Measurements from ENCODE around the gene IFNA8.
"Not testable (repeated sequence)": the region's sequence is repeated elsewhere in the genome, so short reads cannot be mapped to it uniquely, and the experiment has no call there.

IFNA8 gene

DNA sequence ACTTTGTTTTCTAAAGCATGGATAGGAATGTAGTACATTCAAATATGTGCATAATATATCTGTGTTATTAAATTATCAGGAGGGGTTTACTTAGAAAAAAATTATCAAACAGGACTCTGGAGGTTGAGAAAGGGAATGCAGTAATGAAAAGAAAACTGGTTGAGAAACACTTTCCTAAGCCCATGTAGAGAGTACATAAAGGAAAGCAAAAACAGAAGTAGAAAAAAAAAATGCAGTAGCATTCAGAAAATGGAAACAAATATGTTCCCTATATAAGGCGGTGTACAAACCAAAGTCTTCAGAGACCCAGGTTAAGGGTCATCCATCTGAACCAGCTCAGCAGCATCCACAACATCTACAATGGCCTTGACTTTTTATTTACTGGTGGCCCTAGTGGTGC is at the start of gene IFNA8:
Gene IFNA8 (plus strand): TSS at position 301 of the 400 bp plus-strand sequence. CDS start 60 bp downstream, at position 361.
- DNase-seq (ENCODE audit: low read depth in 2 of 2) = no peak

DNA sequence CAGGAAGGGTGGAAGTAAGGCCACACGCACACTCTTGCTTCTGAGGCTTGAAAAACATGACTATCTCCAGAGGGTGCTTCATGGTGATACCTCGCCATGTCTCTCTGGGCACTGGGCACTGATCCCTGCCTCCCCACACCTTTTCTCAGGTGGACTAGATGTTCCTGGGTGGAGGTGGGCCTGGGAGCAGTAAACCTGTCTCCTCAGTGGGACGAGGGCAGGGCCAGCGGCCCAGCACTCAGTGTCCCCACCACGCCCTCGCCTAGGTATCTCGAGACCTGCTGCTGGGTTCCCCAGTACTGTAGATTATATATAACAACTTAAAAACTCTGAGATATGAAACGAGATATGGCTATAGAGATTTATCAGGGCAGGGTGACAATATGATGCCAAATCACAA is 46.6 kb upstream of the IFNA8 start:
- no peak for DNase-seq (ENCODE audit: low read depth in 2 of 2)

DNA sequence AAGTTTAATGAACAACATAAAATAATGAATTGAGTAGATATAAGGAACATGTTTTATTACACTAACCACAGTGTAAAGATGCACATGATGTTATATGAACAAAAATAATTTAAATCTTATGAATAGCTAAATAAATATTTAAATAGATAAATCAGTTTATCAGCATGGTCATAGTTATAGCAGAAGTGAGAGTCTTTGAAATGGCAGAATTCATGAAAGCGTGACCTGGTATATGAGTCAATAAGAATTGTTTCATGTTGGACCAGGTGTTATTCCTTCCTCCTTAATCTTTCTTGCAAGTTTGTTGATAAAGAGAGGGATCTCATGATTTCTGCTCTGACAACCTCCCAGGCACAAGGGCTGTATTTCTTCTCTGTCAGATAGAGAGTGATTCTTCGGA is 41.7 kb upstream of the IFNA8 start:
- not testable (repeated sequence) for DNase-seq (ENCODE audit: low read depth in 2 of 2)

DNA sequence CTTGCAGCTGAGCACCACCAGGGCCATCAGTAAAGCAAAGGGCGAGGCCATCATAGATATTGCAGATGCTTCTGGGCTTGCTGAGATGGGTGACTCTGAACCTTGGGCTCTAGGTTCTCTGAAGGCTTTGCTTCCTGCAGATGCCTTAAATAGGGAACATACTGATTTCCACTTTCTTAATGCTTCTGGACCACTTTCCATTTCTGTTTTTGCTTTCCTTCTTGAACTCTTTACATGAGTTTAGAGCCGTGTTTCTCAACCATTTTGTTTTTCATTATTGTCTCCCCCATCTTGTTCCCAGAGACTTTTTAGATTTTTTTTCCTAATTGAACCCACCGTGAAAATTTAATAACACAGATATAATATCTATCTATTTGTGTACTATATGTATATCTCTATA is 41.0 kb upstream of the IFNA8 start, which contains the start of gene IFNA13:
Gene IFNA13 (minus strand): TSS at position 101 of the 400 bp plus-strand sequence. CDS start 47 bp downstream, at position 54.
- no peak for DNase-seq (ENCODE audit: low read depth in 2 of 2)

DNA sequence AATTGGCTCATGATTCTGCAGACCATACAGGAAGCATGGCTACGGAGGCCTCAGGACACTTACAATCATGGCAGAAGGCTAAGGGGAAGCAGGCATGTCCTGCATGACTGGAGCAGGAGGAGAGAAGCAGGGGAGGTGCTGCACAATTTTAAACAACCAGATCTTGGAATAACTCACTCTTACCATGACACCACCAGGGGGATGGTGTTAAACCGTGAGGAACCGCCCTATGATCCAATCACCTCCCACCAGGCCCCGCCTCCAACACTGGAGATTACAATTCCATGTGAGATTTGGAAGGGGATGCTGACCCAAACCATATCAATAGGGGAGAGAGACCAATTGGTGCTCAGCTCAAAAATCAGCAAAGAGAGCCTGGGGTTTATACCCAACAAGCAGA is 37.5 kb upstream of the IFNA8 start:
- DNase-seq (ENCODE audit: low read depth in 2 of 2) = not testable (repeated sequence)

DNA sequence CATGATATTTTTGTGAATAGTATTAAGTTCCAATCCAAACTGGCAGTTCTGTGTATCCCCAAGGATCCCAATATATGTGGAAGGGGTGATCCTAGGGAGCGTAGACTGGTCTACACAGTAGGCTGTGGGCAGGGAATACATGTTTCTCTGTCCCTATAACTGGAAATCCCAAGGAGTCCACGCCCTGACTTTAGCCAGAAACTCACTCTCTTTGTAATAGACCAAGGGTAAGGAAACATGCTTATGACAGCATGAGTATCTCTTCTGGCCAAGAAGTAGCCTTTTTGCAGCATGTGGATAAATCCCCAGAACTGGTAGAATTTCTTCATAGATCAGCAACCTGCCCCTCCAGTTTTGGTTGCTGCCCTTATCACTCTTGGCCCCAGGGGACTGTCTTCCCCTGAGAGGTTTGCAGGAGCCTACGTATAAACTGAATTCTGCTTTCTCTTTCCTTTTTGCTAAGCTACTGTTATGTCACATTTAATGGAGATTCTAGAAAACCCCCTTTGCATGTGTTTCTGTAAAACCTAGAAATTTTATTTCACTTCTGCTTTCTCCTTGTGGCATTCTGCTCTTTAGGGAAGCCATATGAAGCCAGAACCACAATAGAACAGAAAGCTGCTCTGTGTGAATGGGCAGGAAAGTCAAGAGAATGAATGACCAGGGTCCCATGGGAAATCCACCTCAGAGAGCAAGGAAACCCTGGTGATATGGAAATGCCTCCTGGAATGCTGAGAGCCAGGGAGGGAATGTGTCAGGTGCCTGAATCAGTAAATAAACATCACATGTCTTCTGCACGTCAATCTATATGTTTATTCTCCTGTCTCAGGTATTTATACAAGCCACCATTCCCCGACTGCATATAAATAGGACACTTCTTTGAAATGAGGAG is 27.2 kb upstream of the IFNA8 start:
- DNase-seq (ENCODE audit: low read depth in 2 of 2) = no peak

DNA sequence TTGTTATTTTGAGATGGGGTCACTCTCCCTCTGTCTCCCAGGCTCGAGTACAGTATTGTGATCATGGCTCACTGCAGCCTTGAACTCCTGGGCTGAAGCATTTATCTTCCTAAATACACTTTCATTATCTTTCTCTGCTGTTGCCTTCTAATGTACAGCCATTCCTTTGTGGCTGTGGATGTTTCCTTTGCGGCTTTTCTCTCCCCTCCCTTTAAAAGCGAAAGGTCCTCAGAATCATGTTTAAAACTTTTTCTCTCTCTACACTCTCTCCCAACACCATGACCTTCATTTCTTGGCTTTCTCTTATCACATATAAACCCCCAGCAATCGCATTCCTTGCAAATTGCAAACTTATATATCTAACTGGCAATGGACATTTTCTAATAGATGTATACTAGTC is 25.3 kb upstream of the IFNA8 start:
- no peak for DNase-seq (ENCODE audit: low read depth in 2 of 2)

DNA sequence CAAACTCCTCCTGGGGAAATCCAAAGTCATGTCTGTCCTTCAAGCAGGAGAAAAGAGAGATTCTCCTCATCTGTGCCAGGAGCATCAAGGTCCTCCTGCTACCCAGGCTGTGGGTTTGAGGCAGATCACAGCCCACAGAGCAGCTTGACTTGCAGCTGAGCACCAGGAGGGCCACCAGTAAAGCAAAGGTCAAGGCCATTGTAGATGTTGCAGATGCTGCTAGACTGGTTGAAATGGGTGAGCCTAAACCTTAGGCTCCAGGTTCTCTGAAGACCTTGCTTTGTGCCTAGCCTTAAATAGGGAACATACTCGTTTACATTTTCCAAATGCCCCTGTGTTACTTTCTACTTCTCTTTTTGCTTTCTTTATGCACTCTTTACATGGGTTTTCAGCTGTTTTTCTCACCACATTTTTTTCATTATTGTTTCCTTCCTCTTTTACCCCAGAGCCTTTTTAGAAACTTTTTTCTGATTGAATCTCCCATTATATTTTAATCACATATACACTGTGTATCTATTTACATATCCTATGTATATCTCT is 23.7 kb upstream of the IFNA8 start, which contains the start of gene IFNA2:
Gene IFNA2 (minus strand): TSS at position 268 of the 540 bp plus-strand sequence. CDS start 69 bp downstream, at position 199.
- no peak for DNase-seq (ENCODE audit: low read depth in 2 of 2)

DNA sequence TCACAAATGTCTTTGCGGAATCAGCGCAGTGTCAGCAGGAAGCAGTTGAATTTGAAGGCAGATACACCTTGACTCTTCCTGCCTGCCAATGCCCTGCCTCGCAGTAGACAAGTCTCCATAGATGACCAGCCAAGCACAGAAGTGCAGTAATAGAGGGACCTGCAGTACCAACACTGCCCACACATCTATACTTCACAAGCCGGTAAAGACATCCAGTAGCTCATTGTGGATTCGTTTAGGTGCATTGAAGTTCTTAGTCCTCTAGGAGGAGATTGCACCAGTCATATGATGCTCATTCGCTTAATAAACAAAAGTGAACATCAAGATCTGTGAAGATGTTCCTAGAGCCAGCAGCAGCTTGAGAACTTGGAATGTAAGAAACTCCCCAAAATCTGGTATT is 16.6 kb upstream of the IFNA8 start:
- no peak for DNase-seq (ENCODE audit: low read depth in 2 of 2)

DNA sequence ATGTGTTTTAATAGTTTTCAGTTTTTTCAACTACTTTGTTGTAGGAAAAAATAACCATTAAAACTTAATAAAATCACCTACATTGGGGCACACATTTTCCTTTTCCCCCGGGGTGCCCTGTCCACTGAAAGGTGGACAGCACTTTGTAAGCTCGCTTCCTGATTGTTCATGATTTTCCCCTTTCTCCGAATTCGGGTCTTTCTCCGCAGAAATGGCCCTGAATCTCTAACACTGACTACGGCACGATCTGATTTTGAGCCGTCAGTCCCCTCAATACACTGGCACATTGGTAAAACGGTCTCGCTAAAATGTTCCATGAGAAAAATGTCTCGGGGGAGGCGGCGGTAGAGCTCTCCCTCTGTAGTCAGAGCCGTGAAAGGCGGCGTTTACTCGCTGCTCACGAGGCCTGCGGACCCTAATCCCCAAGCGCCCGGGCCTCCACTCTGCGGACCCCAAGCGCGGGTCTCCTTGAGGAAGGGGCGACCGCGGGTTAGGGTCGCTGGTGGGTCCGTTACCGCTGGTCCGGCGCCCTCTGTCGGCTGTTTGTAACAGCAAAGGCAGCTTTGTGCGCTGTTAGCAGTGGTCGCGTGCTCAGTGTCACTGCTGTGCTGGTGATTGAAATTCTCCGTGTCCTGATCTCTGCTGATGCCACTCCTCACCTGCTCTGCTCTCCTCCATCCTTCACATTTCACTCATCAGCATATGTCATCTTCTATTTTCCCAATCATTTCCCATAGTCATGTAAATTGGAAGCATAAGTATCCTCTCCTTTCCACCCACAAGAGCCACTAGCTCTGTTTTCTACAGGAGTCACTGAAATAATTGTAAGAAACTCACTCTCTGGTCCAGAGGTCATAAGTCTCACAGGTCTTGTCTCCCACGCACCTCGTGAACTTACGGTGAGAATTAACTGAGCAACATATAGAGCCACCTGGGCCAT is 12.9 kb upstream of the IFNA8 start:
- DNase-seq (ENCODE audit: low read depth in 2 of 2) = peak; percentile 19 to 37

DNA sequence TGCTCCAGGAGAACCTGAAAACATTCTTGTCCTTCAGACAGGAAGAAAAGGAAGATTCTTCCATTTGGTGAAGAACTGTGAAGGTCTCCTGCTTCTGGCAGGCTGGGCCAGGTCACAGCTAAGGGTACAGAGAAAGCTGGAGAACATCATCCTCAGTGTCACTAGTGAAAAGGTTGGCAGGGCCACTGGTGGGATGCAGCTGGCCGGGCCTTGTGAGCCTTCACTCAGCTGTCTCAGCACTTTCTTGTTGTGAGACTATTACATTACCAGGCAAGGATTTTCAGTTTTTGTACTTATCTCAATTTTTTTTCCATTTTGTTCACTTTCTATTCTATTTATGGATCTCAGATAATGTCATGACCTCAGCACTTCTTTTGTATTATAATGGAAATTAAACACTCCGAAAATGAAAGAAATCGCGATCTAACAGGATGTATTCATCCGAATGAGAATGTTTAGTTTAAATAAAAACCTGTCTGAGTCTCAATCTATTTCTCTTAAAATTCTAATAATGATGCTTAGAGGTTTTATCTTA is 9.9 kb upstream of the IFNA8 start:
- no peak for DNase-seq (ENCODE audit: low read depth in 2 of 2)

DNA sequence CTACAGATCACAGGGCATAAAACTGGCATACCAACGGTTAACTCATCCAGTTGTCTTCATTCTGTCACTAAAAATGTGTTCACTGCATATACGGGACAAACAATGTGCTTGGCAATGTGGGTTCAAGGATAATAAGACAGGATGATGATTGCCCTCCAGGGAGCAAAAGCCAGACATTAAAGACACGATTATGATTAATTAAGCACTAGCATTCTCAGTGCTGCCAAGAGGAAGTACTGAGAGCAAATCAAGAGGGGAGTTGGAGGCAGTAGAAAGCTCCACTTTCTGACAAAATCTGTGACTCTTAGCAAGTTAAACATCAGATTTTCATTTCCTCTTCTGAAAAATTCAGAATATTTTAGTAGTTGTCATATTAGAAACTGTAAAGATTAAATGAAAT is 9.0 kb upstream of the IFNA8 start:
- DNase-seq (ENCODE audit: low read depth in 2 of 2) = no peak

DNA sequence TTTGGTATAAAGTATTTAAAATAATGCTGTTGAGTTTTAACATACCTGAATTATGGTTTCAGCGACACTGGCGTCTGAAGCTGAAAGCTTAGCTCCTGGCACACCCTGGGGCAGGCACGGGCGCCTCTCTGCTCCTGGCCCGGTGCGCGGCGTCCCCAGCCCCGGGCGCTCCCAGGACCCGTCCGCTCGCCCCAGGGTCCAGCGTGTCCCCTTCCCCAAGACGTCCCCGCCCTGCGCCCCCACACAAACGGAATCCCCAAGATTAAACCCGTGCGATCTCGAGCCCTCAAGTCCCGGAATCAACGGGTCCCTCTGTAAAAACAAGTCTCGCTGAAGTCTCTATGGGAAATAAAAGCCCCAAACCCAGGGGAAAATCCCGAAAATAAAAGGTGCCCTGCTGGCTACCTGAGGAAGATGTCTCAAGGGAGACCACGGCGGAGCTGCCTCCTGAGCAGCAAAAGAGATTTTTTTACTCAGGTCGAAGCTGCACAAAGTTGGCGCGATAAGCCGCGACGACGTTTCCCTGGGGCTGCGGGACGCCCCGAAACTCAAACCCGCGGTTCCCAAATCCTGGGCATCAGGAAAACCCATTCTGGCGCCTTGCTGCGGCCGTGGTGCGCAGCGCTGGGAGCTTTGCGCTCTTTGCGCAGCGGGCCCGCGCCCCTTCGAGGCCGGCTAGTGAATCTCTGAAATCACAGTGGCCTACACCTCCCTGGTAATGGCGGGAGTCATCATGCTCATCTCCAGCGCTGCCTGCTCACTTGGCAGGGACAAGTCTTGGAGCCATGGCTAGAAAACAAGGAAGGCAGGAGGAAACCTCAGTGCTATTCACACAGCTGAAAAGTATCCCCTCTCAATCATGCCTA is 6.3 kb upstream of the IFNA8 start:
- no peak for DNase-seq (ENCODE audit: low read depth in 2 of 2)

DNA sequence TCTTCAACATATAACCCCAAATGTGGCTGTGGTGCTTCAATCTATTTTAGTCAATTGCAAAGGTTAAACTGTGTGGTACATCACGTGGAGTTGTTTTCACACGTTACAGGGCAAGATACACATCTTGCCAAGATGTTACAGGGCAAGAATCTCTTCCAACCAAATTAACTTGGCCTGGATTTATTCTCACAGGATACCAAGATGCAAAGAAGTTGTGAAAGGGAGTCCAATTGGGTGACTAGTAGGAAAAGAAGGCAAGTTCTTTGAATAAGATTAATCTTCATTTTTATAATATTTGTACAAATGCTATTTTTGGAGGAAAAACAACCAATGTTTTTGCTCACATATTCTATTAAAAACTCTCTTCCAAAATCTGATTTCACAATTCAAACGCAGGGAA is 4.8 kb upstream of the IFNA8 start:
- no peak for DNase-seq (ENCODE audit: low read depth in 2 of 2)

DNA sequence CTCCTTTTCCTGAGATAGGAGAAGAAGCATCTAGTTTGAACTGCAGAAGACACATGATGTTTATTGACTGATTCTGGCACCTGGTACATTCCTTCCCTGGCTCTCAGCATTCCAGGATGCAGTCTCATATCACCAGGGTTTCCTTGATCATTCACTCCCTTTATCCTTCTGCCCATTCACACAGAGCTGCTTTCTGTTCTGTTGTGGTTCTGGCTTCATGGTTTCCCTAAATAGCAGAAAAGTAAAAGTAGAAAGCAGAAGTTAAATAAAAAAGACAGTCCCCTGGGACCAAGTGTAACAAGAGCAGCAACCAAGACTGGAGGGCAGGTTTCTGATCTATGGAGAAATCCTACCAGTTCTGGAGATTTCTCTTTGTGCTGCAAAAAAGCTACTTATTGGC is 3.2 kb downstream of the IFNA8 start:
- no peak for DNase-seq (ENCODE audit: low read depth in 2 of 2)

DNA sequence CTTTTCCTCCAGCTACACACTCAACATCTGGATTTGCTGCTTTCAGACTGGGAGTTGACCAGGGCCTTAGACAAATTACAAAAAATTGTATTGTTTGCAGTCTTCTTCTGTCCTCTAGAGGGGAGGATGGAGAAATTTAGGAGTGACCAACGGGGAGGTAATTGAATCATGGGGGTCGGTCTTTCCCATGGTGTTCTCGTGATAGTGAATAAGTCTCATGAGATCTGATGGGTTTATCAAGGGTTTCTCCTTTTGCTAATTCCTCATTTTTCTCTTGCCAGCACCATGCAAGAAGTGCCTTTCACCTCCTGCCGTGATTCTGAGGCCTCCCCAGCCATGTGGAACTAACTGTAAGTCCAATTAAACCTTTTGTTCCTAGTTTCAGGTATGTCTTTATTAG is 4.2 kb downstream of the IFNA8 start:
- DNase-seq (ENCODE audit: low read depth in 2 of 2) = no peak

DNA sequence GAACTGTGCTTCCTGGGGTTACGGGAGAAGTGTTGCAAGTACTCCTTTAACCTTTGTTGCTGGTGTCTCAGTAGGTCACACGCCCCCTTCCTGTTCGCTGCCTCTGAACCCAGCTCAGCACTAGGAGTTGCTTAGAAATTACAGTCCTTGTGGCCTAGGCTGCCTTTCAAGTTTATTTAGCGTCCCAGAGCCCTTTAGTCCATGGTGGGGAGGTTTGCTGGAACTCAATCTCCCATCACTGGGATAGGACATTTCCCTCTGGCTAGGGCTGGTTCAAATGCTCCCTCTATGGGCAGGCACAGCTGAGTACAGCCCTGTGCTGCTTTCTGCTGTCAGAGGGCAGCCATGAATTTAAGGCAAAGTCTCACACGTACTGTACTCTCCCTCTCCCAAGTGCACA is 4.7 kb downstream of the IFNA8 start:
- DNase-seq (ENCODE audit: low read depth in 2 of 2) = no peak

DNA sequence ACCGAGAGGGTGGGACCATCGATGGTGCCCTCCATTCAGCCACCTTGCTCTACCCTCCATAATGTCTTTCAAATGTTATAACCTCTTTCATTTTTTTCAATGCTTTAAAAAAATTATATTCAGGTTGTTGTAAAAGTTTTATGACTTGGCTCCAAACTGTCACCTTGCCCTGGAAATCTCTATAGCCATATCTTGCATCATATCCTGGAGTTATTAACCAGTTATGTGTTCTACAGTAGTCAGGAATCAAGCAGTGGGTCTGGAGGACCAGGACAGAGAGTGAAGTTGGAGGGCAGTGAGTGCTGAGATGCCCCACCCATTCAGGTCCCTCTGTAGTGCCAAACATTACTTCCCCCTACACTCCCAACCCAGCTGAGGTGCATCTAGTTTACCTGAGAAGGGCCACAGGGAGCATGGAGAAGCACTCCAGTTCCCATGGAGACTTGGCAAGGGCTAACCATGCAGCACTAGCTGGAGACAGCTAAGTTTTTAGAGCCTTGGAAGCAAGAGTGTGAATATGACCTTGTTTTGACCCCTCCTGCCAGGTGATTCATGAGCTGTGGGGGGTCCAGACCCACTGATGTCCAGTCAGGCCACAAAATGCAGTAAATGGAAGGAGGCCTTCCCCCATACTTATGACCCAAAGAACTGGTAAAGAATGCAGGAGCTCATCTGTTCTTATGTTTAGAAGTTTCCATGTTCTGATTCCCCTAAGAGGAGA is 5.5 kb downstream of the IFNA8 start:
- no peak for DNase-seq (ENCODE audit: low read depth in 2 of 2)

DNA sequence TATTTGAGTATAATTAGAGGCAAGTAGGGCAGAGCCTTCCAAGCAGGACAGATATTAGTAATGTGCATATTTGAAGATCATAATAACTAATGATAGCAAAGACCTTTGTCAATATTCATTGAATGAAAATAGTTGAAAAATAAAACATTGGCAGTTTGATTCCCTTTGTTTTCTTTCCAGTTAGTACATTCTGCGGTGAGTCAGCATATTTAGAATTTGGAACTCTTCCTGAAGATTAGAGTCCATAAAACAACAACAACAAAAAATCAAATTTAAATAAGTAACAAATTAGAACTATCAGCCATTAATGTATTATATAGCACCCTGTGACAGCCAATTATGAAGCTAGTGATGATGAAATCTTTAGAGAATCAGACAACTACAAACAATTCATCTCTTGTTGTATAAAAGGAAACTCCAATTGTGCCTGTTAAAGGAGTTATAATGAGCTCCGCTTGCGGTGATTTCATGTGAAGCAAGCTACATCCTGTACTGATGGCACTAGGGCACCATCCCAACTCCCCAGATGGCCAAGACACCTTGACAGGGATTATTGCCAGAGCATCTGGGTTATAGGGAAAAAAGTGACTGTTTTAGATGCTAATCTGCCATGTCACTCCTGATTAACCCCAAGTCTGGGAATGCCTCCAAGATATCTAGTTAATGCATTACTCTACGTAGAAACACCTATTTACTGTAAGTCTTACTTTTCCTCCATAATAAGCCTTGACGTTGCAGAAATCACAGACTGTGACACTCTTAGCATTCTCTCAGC is 6.8 kb downstream of the IFNA8 start:
- no peak for DNase-seq (ENCODE audit: low read depth in 2 of 2)
